Tibial nerve (tissue), 4 donors: ENCODE data around the gene ABI3BP.

Experiments
- CTCF ChIP-seq, 5 experiments: fragments of 200-600 bp in 3 of 5; fragments of 450-650 bp in 2 of 5; sonication (generic) in 3 of 5; IDR thresholded peaks; one replicate each; pipeline ENCODE4 v1.5.1; 2016 to 2019; ENCODE audit warnings: antibody characterized with exemption in 5 of 5, mild to moderate bottlenecking in 3 of 5, moderate library complexity in 2 of 5
- EP300 ChIP-seq, 2 donors: sonication (generic); formaldehyde crosslinking; IDR thresholded peaks; one replicate each; pipeline ENCODE4 v1.6.1; 2017; ENCODE audit warnings: antibody characterized with exemption in 2 of 2, mild to moderate bottlenecking in 1 of 2
- POLR2A ChIP-seq, 2 donors: fragments of 450-650 bp; IDR thresholded peaks; one replicate each; pipeline ENCODE4 v1.6.1; 2017; ENCODE audit warnings: antibody characterized with exemption in 2 of 2, mild to moderate bottlenecking in 2 of 2, moderate library complexity in 2 of 2

GRCh38 chr3:100976611-100977010, 16.6 kb downstream of the ABI3BP start:
- TF ChIP-seq CTCF (IDR thresholded peaks at IDR 0.05) (no peak), EP300 (IDR thresholded peaks at IDR 0.05) (no peak), POLR2A (IDR thresholded peaks at IDR 0.05) (no peak)
